HCT116 (cell line): Measurements from ENCODE around the gene FBXL13.

Source experiments
- EGR1 ChIP-seq: IDR thresholded peaks from 2 replicates; pipeline ENCODE4 v1.6.1; 2012; ENCODE audit warnings: low read depth
- EZH2 ChIP-seq: fragments of 200-600 bp; sonication (generic); IDR thresholded peaks from 2 replicates; pipeline ENCODE4 v1.6.1; 2017; ENCODE audit warnings: antibody characterized with exemption, mixed run types
- POLR2AphosphoS5 ChIP-seq: IDR thresholded peaks from 2 replicates; pipeline ENCODE4 v1.6.1; 2011; ENCODE audit warnings: mild to moderate bottlenecking, low read depth, low read length, moderate library complexity
- ZNF274 ChIP-seq: fragments of 200-500 bp; sonication (Bioruptor generic); IDR thresholded peaks from 2 replicates; pipeline ENCODE4 v1.6.1; 2014; ENCODE audit warnings: mild to moderate bottlenecking, low read depth, low read length, inconsistent platforms
- TF ChIP-seq, protein P1 (sequence below): IDR thresholded peaks from 2 replicates; pipeline ENCODE4 v1.6.1; 2012; ENCODE audit warnings: low read depth
- TF ChIP-seq, protein P2 (sequence below): IDR thresholded peaks from 2 replicates; pipeline ENCODE4 v1.6.1; 2012

DNA sequence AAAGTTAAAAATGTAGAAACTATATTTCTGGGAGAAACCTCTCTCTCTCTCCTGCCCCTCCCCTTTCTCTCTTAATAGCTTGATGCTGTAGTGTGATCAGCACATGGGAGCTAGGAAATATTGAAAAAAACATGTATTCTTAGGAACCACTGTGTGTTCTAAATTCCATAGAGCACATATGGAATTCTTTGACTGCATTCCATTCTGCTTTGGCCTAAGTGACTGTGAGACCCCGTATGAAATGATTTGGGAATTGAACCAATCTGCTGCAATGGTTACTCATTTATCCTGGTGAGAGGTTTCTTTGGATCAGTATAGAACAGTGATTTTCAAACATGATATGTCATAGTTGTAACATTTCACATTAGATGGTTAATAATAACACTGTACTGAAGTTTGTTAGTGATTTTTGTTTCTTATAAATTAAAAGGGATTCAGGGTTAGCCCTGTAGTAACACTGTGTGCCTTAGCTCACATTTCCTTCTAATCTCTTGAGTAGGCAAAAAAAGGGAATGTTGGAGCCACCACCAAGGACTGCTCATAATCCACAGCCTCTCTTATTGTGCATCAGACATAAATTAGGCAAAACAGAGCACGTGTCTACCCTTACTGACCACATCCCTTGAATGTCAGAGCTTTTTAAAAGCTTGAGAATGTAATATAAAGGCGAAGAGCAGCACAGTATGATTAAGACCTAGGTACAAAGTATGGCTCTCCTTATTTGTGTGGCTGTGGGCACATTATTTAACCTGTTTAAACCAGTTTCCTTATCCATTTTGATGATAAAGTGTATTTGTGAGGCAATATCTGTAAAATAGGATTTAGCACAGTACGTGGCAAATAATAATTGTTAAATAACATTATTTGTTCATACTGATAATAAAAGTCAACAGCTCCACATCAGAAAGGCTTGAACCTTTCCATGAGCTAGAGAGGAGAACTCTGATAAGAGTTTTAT, 256.7 kb downstream of the FBXL13 start:
- TF ChIP-seq ZNF274, result no peak
- TF ChIP-seq, protein P1, sequence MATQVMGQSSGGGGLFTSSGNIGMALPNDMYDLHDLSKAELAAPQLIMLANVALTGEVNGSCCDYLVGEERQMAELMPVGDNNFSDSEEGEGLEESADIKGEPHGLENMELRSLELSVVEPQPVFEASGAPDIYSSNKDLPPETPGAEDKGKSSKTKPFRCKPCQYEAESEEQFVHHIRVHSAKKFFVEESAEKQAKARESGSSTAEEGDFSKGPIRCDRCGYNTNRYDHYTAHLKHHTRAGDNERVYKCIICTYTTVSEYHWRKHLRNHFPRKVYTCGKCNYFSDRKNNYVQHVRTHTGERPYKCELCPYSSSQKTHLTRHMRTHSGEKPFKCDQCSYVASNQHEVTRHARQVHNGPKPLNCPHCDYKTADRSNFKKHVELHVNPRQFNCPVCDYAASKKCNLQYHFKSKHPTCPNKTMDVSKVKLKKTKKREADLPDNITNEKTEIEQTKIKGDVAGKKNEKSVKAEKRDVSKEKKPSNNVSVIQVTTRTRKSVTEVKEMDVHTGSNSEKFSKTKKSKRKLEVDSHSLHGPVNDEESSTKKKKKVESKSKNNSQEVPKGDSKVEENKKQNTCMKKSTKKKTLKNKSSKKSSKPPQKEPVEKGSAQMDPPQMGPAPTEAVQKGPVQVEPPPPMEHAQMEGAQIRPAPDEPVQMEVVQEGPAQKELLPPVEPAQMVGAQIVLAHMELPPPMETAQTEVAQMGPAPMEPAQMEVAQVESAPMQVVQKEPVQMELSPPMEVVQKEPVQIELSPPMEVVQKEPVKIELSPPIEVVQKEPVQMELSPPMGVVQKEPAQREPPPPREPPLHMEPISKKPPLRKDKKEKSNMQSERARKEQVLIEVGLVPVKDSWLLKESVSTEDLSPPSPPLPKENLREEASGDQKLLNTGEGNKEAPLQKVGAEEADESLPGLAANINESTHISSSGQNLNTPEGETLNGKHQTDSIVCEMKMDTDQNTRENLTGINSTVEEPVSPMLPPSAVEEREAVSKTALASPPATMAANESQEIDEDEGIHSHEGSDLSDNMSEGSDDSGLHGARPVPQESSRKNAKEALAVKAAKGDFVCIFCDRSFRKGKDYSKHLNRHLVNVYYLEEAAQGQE, result no peak
- no peak for TF ChIP-seq EGR1
- TF ChIP-seq EZH2, result no peak
- no peak for TF ChIP-seq POLR2AphosphoS5
- TF ChIP-seq, protein P2, sequence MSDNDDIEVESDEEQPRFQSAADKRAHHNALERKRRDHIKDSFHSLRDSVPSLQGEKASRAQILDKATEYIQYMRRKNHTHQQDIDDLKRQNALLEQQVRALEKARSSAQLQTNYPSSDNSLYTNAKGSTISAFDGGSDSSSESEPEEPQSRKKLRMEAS, result no peak
